RCC 7860 (cell line): Measurements from ENCODE around the gene DOCK1.

ENCODE experiments used
- DNase-seq: peaks from one replicate; pipeline ENCODE4 v3.0.0-alpha.2; 2015; ENCODE audit warnings: low spot score
- FAIRE-seq: peaks from 2 replicates; lab custom pipeline; 2012; peaks lifted over from hg19 to GRCh38; lab: Jason Lieb, UNC

The DOCK1 gene

GRCh38 chr10:127408112-127408710 lies 503.0 kb downstream of the DOCK1 start:
- DNase-seq (no peak), FAIRE-seq (no peak)

GRCh38 chr10:127408733-127409132 lies 503.5 kb downstream of the DOCK1 start:
- DNase-seq: no peak
- FAIRE-seq: no peak

- FAIRE-seq (no peak), DNase-seq (no peak)
Observed at GRCh38 chr10:127410030-127410429, 504.8 kb downstream of the DOCK1 start.

- DNase-seq (no peak), FAIRE-seq (no peak)
Observed at GRCh38 chr10:127411062-127411461, 505.8 kb downstream of the DOCK1 start.

- FAIRE-seq (no peak), DNase-seq (no peak)
Observed at GRCh38 chr10:127413326-127413725, 508.1 kb downstream of the DOCK1 start.

GRCh38 chr10:127414024-127414423 lies 508.8 kb downstream of the DOCK1 start:
- FAIRE-seq: no peak
- no peak for DNase-seq

- DNase-seq: no peak
- no peak for FAIRE-seq
Observed at GRCh38 chr10:127415116-127415515, 509.9 kb downstream of the DOCK1 start.

GRCh38 chr10:127415901-127416581 lies 510.8 kb downstream of the DOCK1 start:
- FAIRE-seq (no peak), DNase-seq (no peak)

- DNase-seq: no peak
- no peak for FAIRE-seq
Observed at GRCh38 chr10:127417031-127417430, 511.8 kb downstream of the DOCK1 start.

- FAIRE-seq: no peak
Observed at GRCh38 chr10:127417686-127418401, 512.6 kb downstream of the DOCK1 start.

GRCh38 chr10:127418536-127419168 lies 513.4 kb downstream of the DOCK1 start:
- FAIRE-seq (no peak), DNase-seq (no peak)

More at GRCh38 chr10:127417686-127418401, 512.6 kb downstream of the DOCK1 start:
- DNase-seq: no peak

GRCh38 chr10:127420138-127420684 lies 515.0 kb downstream of the DOCK1 start:
- no peak for FAIRE-seq
- no peak for DNase-seq

- DNase-seq (no peak), FAIRE-seq (no peak)
Observed at GRCh38 chr10:127423218-127423915, 518.1 kb downstream of the DOCK1 start.

GRCh38 chr10:127424594-127425264 lies 519.5 kb downstream of the DOCK1 start:
- DNase-seq (no peak), FAIRE-seq (no peak)

- DNase-seq (no peak), FAIRE-seq (no peak)
Observed at GRCh38 chr10:127426746-127427145, 521.5 kb downstream of the DOCK1 start.

GRCh38 chr10:127427926-127428325 lies 522.7 kb downstream of the DOCK1 start:
- FAIRE-seq: no peak
- no peak for DNase-seq

GRCh38 chr10:127428385-127428980 lies 523.3 kb downstream of the DOCK1 start:
- FAIRE-seq: no peak
- DNase-seq: no peak

GRCh38 chr10:127429601-127430312 lies 524.5 kb downstream of the DOCK1 start:
- DNase-seq (no peak), FAIRE-seq (no peak)

GRCh38 chr10:127431525-127431924 lies 526.3 kb downstream of the DOCK1 start:
- DNase-seq (no peak), FAIRE-seq (no peak)
